Activated naive CD4-positive, alpha-beta T cell treated with anti-CD3 and anti-CD28 coated beads, Interleukin-2, amount 10 ng/mL, durations not matched to agents 7 days and 5 days (primary cell): ENCODE measurements around the gene TFF3.

Experiments
- CTCF ChIA-PET: fragments of 350-600 bp; sonication (Branson Sonifier 250); formaldehyde crosslinking; loops from one replicate; lab custom pipeline; 2021; ENCODE audit warnings: antibody characterized with exemption; lab: Charles Lee
- DNase-seq: peaks from one replicate; pipeline ENCODE4 v3.0.0-alpha.2; 2020
- H3K27ac Mint-ChIP-seq: one replicate; pipeline ENCODE4 v1.8.0; 2021; ENCODE audit warnings: mild to moderate bottlenecking, moderate library complexity, mixed read lengths
- H3K27me3 Mint-ChIP-seq: one replicate; pipeline ENCODE4 v1.8.0; 2021; ENCODE audit warnings: mild to moderate bottlenecking, mixed read lengths
- H3K36me3 Mint-ChIP-seq: one replicate; pipeline ENCODE4 v1.8.0; 2021; ENCODE audit warnings: mixed read lengths
- H3K4me1 Mint-ChIP-seq: one replicate; pipeline ENCODE4 v1.8.0; 2021; ENCODE audit warnings: mixed read lengths
- H3K4me3 Mint-ChIP-seq: one replicate; pipeline ENCODE4 v1.8.0; 2021; ENCODE audit warnings: mild to moderate bottlenecking, moderate library complexity, mixed read lengths
- H3K9me3 Mint-ChIP-seq: one replicate; pipeline ENCODE4 v1.8.0; 2021; ENCODE audit warnings: mixed read lengths

The TFF3 gene

GRCh38 chr21:42341776-42342542, 26.8 kb upstream of the TFF3 start:
- peaks cover 23% of the 10 kb centered on the region for H3K27me3 Mint-ChIP-seq
- H3K36me3 Mint-ChIP-seq = no peaks in the 10 kb centered on the region
- no peak overlapping the region for H3K4me3 Mint-ChIP-seq
- H3K4me1 Mint-ChIP-seq = peaks cover 7% of the 10 kb centered on the region
- H3K9me3 Mint-ChIP-seq = no peaks in the 10 kb centered on the region
- DNase-seq = no peak
- H3K27ac Mint-ChIP-seq = no peak overlapping the region
- CTCF ChIA-PET = interaction anchor here (0.7 to 1.5 kb wide), 3 partner anchors 17 to 39 kb away, joined by 3 read pairs; no protein-coding TSS in a partner anchor

GRCh38 chr21:42340187-42341050, 25.2 kb upstream of the TFF3 start:
- H3K4me3 Mint-ChIP-seq = no peak overlapping the region
- no peaks in the 10 kb centered on the region for H3K9me3 Mint-ChIP-seq
- DNase-seq = no peak
- H3K27me3 Mint-ChIP-seq = peaks cover 30% of the 10 kb centered on the region
- CTCF ChIA-PET = interaction anchor here (1.5 kb wide), 1 partner anchor 19 kb away, joined by 3 read pairs; no protein-coding TSS in a partner anchor
- H3K36me3 Mint-ChIP-seq = no peaks in the 10 kb centered on the region
- peaks cover 7% of the 10 kb centered on the region for H3K4me1 Mint-ChIP-seq
- H3K27ac Mint-ChIP-seq = no peak overlapping the region

- no peak for DNase-seq
- CTCF ChIA-PET = interaction anchor here (0.9 to 3.9 kb wide), 10 partner anchors 10 to 194 kb away, joined by 3 to 17 read pairs (median 6); no protein-coding TSS in a partner anchor
- H3K9me3 Mint-ChIP-seq = no peaks in the 10 kb centered on the region
- H3K4me1 Mint-ChIP-seq = peaks cover 7% of the 10 kb centered on the region
- H3K36me3 Mint-ChIP-seq = no peaks in the 10 kb centered on the region
- H3K4me3 Mint-ChIP-seq = no peak overlapping the region
- no peak overlapping the region for H3K27ac Mint-ChIP-seq
- H3K27me3 Mint-ChIP-seq = peaks cover 38% of the 10 kb centered on the region
Measured at GRCh38 chr21:42338729-42339715, 23.8 kb upstream of the TFF3 start.

- Mint-ChIP-seq H3K4me3 (no peak overlapping the region), H3K4me1 (peaks cover 7% of the 10 kb centered on the region), H3K27ac (no peak overlapping the region), H3K27me3 (peaks cover 40% of the 10 kb centered on the region), H3K36me3 (no peaks in the 10 kb centered on the region), H3K9me3 (no peaks in the 10 kb centered on the region)
- CTCF ChIA-PET = interaction anchor here (0.8 to 3.9 kb wide), 14 partner anchors 11 to 193 kb away, joined by 3 to 17 read pairs (median 4); partner anchors contain the start of gene UBASH3A
- DNase-seq = peak; percentile 88
Measured at GRCh38 chr21:42337830-42338728, 22.9 kb upstream of the TFF3 start.

GRCh38 chr21:42337276-42337675, 22.1 kb upstream of the TFF3 start:
- DNase-seq = no peak
- peaks cover 48% of the 10 kb centered on the region for H3K27me3 Mint-ChIP-seq
- H3K36me3 Mint-ChIP-seq = no peaks in the 10 kb centered on the region
- H3K4me1 Mint-ChIP-seq = peaks cover 7% of the 10 kb centered on the region
- H3K4me3 Mint-ChIP-seq = no peak overlapping the region
- no peak overlapping the region for H3K27ac Mint-ChIP-seq
- H3K9me3 Mint-ChIP-seq = no peaks in the 10 kb centered on the region
- CTCF ChIA-PET = interaction anchor here (0.8 to 3.9 kb wide), 12 partner anchors 14 to 192 kb away, joined by 3 to 17 read pairs (median 4); partner anchors contain the start of gene UBASH3A

GRCh38 chr21:42336054-42336453, 20.8 kb upstream of the TFF3 start:
- CTCF ChIA-PET = interaction anchor here (1.1 to 3.9 kb wide), 10 partner anchors 11 to 191 kb away, joined by 3 to 17 read pairs (median 4); no protein-coding TSS in a partner anchor
- H3K27ac Mint-ChIP-seq = no peak overlapping the region
- peaks cover 9% of the 10 kb centered on the region for H3K9me3 Mint-ChIP-seq
- H3K4me1 Mint-ChIP-seq = peaks cover 7% of the 10 kb centered on the region
- H3K36me3 Mint-ChIP-seq = no peaks in the 10 kb centered on the region
- peaks cover 59% of the 10 kb centered on the region for H3K27me3 Mint-ChIP-seq
- no peak for DNase-seq
- no peak overlapping the region for H3K4me3 Mint-ChIP-seq

- H3K4me3 Mint-ChIP-seq = no peak overlapping the region
- peaks cover 4% of the 10 kb centered on the region for H3K4me1 Mint-ChIP-seq
- H3K9me3 Mint-ChIP-seq = peaks cover 9% of the 10 kb centered on the region
- DNase-seq = no peak
- CTCF ChIA-PET = no interaction called here
- peaks cover 57% of the 10 kb centered on the region for H3K27me3 Mint-ChIP-seq
- H3K27ac Mint-ChIP-seq = no peak overlapping the region
- H3K36me3 Mint-ChIP-seq = no peaks in the 10 kb centered on the region
Measured at GRCh38 chr21:42332557-42333317, 17.5 kb upstream of the TFF3 start.

GRCh38 chr21:42331660-42332059, 16.5 kb upstream of the TFF3 start:
- Mint-ChIP-seq H3K4me3 (no peak overlapping the region), H3K9me3 (peaks cover 9% of the 10 kb centered on the region), H3K27me3 (peaks cover 53% of the 10 kb centered on the region), H3K4me1 (no peaks in the 10 kb centered on the region), H3K36me3 (no peaks in the 10 kb centered on the region), H3K27ac (no peak overlapping the region)
- DNase-seq = no peak
- CTCF ChIA-PET = no interaction called here

GRCh38 chr21:42330380-42331371, 15.5 kb upstream of the TFF3 start:
- no peak for DNase-seq
- Mint-ChIP-seq H3K27ac (no peak overlapping the region), H3K9me3 (peaks cover 9% of the 10 kb centered on the region), H3K4me1 (no peaks in the 10 kb centered on the region), H3K36me3 (no peaks in the 10 kb centered on the region), H3K27me3 (peaks cover 55% of the 10 kb centered on the region), H3K4me3 (no peak overlapping the region)
- CTCF ChIA-PET = interaction anchor here (1.1 to 1.4 kb wide), 2 partner anchors 21 to 223 kb away, joined by 4 to 5 read pairs; no protein-coding TSS in a partner anchor

GRCh38 chr21:42324896-42325295, 9.7 kb upstream of the TFF3 start:
- H3K27ac Mint-ChIP-seq = no peak overlapping the region
- no peak overlapping the region for H3K4me3 Mint-ChIP-seq
- H3K4me1 Mint-ChIP-seq = no peaks in the 10 kb centered on the region
- no peak for DNase-seq
- H3K36me3 Mint-ChIP-seq = no peaks in the 10 kb centered on the region
- peaks cover 53% of the 10 kb centered on the region for H3K27me3 Mint-ChIP-seq
- CTCF ChIA-PET = interaction anchor here (0.6 to 2.2 kb wide), 3 partner anchors 12 to 114 kb away, joined by 3 to 8 read pairs (median 3); no protein-coding TSS in a partner anchor
- H3K9me3 Mint-ChIP-seq = no peaks in the 10 kb centered on the region

- H3K9me3 Mint-ChIP-seq = no peaks in the 10 kb centered on the region
- DNase-seq = no peak
- peaks cover 44% of the 10 kb centered on the region for H3K27me3 Mint-ChIP-seq
- H3K27ac Mint-ChIP-seq = no peak overlapping the region
- H3K4me1 Mint-ChIP-seq = peaks cover 4% of the 10 kb centered on the region
- H3K36me3 Mint-ChIP-seq = no peaks in the 10 kb centered on the region
- no peak overlapping the region for H3K4me3 Mint-ChIP-seq
- CTCF ChIA-PET = interaction anchor here (2.4 kb wide), 1 partner anchor 12 kb away, joined by 7 read pairs; no protein-coding TSS in a partner anchor
Measured at GRCh38 chr21:42321845-42322244, 6.6 kb upstream of the TFF3 start.
